ENCODE measurements around the gene OSCAR.

DNA sequence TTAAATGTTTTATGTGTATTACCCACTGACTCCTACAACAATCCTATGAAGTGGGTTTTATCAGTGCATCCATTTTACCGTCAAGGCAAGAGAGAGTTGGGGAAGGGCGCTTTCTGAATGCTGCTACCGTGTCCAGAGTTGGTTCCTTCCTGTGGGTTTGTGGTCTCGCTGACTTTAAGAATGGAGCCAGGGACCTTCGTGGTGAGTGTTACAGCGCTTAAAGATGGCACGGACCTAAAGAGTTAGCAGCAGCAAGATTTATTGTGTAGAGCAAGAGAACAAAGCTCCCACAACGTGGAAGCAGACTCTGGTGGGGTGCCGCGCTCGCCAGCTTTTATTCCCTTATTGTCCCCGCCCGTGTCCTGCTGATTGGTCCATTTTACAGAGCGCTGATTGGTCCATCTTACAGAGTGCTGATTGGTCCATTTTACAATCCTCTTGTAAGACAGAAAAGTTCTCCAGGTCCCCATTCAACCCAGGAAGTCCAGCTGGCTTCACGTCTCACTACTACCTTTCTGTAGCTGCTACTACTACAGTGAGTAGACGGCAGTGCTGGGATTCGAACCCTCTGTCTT is 6.1 kb downstream of the OSCAR start:
- TF ChIP-seq CTCF (IDR thresholded peaks at IDR 0.05) (no peak), POLR2A (IDR thresholded peaks at IDR 0.05) (no peak)
